GM13976 (cell line): ENCODE measurements around the gene MZB1.

Experiments
- DNase-seq: peaks from one replicate; pipeline ENCODE4 v3.0.0; 2012; ENCODE audit warnings: low spot score
- in situ Hi-C: fragments of 300-500 bp; cut with MboI; formaldehyde crosslinking; loops from one replicate; pipeline ENCODE4 v1.12.0; 2022; ENCODE audit warnings: low sequenced_read_pairs, mixed read lengths, inconsistent platforms; ENCODE audit not compliant: unreplicated experiment
- TF ChIP-seq, protein P1 (sequence below): IDR thresholded peaks from 2 replicates; pipeline ENCODE4 v1.5.1; 2012; ENCODE audit warnings: borderline replicate concordance, mild to moderate bottlenecking; ENCODE audit not compliant: insufficient read depth; ENCODE audit errors: extremely low read depth, missing control alignments, control extremely low read depth

The MZB1 gene

DNA sequence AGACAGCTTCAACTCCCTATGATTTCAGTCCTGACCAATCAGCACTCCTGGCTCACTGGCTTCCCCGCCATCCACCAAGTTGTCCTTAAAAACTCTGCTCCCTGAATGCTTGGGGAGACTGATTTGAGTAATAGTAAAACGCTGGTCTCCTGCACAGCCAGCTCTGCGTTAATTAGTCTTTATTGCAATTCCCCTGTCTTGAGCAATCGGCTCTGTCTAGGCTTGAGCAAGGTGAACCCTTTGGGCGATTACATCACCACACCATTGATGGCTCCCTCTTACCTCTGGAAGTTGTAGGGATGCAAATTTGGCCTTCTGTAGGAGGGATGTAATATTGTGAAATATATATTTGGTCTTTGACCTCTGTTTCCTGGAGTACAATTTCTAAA lies 3.7 kb downstream of the MZB1 start:
- TF ChIP-seq, protein P1, sequence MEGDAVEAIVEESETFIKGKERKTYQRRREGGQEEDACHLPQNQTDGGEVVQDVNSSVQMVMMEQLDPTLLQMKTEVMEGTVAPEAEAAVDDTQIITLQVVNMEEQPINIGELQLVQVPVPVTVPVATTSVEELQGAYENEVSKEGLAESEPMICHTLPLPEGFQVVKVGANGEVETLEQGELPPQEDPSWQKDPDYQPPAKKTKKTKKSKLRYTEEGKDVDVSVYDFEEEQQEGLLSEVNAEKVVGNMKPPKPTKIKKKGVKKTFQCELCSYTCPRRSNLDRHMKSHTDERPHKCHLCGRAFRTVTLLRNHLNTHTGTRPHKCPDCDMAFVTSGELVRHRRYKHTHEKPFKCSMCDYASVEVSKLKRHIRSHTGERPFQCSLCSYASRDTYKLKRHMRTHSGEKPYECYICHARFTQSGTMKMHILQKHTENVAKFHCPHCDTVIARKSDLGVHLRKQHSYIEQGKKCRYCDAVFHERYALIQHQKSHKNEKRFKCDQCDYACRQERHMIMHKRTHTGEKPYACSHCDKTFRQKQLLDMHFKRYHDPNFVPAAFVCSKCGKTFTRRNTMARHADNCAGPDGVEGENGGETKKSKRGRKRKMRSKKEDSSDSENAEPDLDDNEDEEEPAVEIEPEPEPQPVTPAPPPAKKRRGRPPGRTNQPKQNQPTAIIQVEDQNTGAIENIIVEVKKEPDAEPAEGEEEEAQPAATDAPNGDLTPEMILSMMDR = no peak
- DNase-seq = no peak
- in situ Hi-C loops = no loop called here

- peak; percentile 61 for DNase-seq
- TF ChIP-seq, protein P1 = no peak
- in situ Hi-C loops = no loop called here
Measured at GRCh38 chr5:139385061-139386049, 4.4 kb downstream of the MZB1 start.

DNA sequence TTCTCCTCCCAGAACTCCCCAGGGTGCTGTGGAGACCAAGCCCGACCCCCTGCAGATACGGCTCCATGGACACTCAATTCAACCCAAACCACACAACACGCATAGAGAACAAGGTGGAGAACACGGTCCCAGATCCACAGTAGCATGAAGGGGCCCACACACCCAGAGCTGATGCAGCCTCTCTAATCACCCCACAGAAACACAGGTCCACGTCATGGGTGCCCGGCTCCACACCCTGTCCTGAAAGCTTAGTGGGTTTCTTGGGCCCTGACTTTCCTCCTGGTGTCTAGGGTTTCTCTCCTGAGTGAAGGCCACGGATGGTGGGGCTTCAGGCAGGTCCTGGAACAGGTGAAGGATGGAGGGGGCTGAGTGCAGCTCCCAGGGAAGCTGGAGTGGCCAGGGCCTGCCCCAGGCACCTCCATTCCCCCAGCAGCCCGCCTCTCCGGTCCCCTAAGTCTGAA lies 5.1 kb downstream of the MZB1 start:
- TF ChIP-seq, protein P1 = no peak
- in situ Hi-C loops = no loop called here
- no peak for DNase-seq

GRCh38 chr5:139383993-139384590 lies 5.6 kb downstream of the MZB1 start:
- no peak for DNase-seq
- in situ Hi-C loops = no loop called here
- TF ChIP-seq, protein P1 = no peak

GRCh38 chr5:139383275-139383992 lies 6.3 kb downstream of the MZB1 start, which contains the start of gene SLC23A1:
SLC23A1 (minus strand) TSS chr5:139383297; CDS start chr5:139383253, 44 bp downstream.
- in situ Hi-C loops = no loop called here
- no peak for DNase-seq

More at GRCh38 chr5:139383275-139383992, 6.3 kb downstream of the MZB1 start, which contains the start of gene SLC23A1:
- TF ChIP-seq, protein P1 = no peak
